Measurements from ENCODE around the gene PRRC2A.
"Not testable (repeated sequence)": the region's sequence is repeated elsewhere in the genome, so short reads cannot be mapped to it uniquely, and the experiment has no call there.

PRRC2A gene

GRCh38 chr6:31586008-31586407, 34.5 kb upstream of the PRRC2A start, which contains the start of gene LST1:
TSS of gene LST1 (plus strand) at chr6:31586277. CDS start at chr6:31587300, 1,023 bp downstream.
- DNase-seq = peak; percentile 99

DNA sequence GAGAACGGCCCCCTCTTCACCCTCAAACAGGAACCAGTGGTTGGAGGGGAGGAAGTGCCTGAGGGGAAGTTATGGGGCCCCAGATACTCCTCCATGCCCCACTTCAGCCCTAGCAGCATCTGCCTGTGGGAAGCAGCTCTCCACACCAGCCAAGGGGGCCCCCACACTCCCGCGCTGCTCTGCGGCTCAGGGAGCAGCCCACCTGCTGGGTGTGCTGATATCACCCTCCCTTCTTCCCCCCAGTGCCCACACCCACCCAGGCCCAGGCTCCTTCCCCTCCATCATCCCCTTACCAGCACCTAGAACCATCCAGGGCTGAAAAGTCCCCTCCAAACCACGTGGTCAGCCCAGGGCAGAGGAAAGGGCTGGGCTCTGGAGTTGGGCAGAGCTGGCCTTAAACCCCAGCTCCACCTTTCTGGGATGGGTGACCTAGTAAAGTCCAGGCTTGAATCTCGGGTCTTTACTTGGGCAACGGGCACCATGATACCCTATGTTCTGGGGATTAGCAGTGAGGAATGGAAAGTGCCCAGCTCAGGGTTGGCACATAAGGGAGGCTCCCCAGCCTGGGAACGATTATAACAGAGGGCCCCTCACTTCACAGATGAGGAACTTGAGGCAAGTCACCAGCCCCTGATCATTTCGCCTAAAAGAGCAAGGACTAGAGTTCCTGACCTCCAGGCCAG, 33.8 kb upstream of the PRRC2A start:
- DNase-seq = peak; percentile 97

DNA sequence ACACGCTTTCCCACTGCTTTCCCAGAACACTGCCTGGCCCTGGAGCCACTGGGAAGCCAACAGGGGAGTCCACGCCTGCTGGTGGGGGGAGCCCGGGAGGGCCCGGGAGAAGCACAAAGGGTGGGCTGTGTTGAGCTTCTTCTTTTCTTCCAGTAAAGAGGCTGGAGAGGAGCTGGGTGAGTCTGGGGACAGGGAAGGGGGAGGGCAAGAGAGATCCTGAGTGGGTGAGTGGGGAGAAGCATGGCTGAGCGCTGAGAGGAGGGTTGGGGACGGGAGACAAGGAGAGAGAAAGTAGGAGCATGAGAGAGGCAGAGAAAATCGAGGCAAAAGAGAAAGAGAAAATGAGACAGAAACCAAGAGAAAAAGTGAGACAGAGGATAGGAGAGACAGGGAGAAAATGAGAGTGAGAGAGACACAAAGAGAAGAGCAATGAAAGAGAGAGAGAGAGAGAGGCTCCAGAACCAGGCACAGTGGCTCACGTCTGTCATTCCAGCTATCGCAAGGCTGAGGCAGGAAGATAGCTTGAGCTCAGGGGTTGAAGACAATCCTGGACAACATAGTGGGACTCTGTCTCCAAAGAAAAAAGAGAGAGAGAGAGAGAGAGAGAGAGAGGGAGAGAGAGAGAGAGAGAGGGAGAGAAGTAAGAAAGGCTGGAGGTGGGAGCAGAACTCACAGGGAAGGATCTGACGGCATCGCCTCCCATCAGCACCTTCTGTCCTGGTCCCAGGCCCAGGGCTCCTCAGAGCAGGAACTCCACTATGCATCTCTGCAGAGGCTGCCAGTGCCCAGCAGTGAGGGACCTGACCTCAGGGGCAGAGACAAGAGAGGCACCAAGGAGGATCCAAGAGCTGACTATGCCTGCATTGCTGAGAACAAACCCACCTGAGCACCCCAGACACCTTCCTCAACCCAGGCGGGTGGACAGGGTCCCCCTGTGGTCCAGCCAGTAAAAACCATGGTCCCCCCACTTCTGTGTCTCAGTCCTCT, 32.4 kb upstream of the PRRC2A start:
- DNase-seq = no peak

DNA sequence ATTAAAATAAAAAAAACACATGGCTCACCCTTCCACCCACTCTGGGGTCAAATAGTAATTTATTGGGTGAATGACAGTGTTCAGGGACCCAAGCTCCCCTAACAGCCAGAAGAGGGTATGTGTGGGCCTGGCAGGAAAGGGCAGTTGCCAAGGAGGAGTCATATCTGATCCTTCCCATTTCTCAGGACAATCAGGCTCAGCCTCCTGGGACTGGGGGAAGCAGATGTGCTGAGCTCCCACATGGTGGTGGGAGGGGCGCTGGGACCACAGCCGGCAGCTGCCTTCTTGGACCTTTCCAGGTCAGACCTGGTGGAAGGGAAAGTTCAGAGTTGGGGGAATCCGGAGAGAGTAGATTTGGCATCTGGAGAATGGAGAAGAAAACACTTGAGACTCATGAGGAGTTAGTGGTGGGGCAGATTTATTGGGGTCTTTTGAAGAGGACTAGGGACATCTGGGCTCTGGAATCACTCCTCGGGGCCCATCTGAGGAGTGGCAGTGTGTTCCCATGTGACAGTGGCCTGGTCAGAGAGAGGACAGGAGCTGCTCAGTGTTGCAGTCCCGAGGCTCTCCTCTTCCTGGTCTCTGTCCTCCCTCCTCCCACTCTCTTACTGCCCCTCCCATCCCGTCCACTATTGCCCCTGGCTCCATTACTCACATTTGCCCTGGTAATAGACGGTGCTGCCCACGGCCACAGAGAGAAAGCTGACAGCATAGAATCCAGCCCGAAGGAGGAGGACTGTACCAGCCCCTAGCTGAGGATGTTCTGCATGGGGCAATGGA, 31.5 kb upstream of the PRRC2A start:
- DNase-seq = no peak

- not testable (repeated sequence) for DNase-seq
Observed at GRCh38 chr6:31590691-31591090, 29.8 kb upstream of the PRRC2A start.

GRCh38 chr6:31592396-31592771, 28.1 kb upstream of the PRRC2A start:
- no peak for DNase-seq

GRCh38 chr6:31597006-31597405, 23.5 kb upstream of the PRRC2A start:
- peak; percentile 86 to 88 for DNase-seq

DNA sequence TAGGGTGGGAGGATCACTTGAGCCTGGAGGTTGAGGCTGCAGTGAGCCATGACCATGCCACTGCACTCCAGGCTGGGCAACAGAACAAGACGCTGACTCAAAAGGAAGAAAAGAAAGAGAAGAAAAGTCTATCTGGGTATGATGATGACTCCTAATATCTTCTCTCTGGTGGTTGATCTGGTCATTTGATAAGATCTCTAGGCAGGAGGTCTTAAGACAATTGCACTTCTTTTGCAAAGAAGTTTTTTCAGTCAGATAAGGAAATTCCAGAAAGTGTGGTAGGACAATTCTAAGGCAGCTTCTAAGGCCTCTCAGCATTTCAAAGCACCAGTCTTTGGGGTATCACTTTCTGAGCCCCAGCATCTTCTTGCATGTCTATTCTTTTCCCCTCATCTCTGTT, 13.2 kb upstream of the PRRC2A start:
- no peak for DNase-seq

DNA sequence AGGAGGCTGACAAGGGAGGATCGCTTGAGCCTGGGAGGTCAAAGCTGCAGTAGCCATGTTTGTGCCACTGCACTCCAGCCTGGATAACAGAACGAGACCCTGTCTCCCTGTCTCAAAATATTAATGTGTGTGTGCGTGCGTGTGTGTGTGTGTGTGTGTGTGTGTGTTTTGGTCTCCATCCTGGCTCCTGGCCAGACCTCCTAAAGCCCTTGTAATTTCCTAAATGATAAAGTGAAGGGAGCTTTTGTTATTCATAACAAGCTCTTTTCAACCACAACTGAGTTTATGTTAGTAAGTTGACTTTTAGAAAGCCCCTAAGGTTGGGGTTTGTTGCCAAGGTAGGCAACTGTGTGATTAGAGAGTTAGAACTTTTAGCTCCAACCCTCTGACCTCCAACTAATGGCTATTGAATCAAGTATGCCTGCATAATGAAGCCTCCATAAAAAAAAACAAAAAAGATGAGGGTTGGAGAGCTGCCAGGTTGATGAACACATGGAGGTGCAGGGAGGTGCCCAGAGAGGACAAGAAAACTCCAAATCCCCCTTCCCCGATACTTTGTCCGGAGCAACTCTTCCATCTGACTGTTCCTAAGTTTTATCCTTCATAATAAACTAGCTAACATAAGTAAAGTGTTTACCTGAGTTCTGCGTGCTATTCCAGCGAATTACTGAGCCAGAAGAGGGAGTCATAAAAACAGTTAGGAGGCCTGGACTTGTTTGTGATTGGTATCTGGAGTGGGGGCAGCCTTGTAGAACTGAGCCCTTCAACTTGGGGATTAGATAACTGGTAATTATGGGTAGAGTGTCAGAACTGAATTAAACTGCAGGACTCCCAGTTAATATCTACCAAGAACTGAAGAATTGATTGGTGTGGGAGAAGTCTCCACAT, 10.8 kb upstream of the PRRC2A start:
- DNase-seq = no peak

DNA sequence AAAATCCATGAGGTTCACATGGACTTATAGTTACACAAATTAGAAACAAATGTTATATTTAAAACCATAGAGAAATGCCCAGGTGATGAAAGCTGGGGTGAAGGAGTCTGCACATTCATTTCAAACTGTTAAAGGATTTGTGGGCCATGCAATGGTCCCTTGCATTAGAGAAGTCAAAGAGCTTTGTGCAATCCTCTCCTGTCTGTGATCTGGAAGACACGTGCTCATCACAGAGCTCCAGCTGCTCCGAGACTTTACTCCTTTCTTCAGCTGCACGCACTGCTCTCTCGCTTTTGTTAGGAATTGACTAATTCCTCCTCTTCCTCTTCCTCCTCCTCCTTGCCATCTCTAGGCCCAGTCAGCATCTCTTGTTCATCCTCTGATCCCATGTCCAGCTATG, 9.5 kb upstream of the PRRC2A start:
- DNase-seq = no peak

DNA sequence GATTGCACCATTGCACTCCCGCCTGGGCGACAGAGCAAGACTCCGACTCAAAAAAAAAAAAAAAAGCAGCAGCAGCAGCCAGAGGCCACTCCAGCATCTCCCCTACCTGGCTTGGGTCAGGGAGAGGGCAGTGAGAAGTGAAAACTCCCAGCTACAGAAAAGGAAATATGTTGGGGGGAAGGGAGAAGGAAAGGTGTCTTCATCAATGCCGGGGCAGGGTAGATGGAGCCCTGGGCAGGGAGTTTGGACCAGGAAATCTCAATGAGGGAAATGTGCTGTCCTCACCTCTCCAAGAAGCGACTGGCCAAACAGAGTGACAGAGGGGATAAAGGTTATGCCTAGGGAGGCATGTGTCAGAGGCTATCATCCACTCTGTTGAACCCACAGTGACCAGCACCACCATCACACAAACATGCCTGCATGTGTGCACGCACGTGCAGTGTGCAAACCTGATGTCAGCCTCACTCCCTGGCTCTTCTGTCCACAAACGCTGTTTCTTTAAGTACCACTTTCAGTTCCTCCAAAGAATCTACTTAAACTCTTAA, 6.4 kb upstream of the PRRC2A start:
- peak; percentile 23 for DNase-seq

GRCh38 chr6:31614684-31615578, 5.6 kb upstream of the PRRC2A start, which contains the start of gene AIF1:
TSS of gene AIF1 (plus strand) at chr6:31615234. CDS start at chr6:31615330, 96 bp downstream.
- DNase-seq = peak; percentile 39 to 72

GRCh38 chr6:31615748-31616147, 4.8 kb upstream of the PRRC2A start:
- peak; percentile 78 to 82 for DNase-seq

DNA sequence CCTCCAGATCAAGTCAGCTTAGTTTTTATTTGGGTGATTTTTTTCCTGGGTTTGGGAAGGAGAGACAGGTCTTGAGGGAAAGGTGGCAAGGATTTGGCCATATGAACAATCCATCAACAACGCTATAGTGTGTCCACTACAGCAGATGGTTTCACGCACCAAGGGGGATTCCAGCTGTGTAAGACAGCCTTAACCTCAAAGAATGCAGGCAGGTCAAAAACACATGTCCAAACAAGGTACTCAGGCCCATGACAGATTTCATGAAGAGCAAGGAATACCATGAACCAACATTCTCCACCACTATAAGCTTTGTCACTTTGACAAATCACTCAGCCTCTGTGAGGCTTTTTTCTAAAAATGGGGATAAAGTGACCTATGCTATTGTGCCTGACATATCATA, 3.5 kb upstream of the PRRC2A start:
- no peak for DNase-seq

GRCh38 chr6:31619805-31620585, 520 bp upstream of the PRRC2A start:
- DNase-seq = peak; percentile 99 to 100

DNA sequence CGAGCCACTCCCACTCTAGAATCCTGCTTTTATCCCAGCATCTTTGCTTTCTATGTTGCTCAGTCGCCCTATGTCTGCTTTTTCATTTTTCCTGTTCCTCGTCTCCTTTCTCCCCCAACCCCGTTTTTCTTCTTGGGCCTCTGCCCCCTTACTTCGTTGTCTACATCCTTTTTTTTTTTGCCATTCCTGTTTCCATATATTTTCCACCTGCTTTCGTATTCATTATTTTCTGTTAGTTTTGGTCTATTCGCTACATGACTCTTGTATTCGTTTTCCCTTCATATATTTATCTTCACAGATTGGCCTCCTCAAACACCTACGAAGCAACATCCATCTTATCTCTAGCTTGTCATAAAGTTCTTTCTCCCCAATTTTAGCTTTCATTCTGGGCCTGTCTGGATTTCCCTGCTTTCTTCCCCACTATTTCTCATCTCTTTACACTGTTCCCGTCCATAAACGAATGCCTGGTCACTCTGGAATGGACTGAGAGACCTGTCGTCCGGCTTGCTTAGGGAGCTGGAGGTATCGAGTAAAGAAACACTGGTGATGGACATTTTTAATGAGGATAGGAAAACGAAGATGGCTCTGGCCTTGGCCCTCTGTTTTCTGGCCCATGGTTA, 915 bp downstream of the PRRC2A start:
- no peak for DNase-seq

DNA sequence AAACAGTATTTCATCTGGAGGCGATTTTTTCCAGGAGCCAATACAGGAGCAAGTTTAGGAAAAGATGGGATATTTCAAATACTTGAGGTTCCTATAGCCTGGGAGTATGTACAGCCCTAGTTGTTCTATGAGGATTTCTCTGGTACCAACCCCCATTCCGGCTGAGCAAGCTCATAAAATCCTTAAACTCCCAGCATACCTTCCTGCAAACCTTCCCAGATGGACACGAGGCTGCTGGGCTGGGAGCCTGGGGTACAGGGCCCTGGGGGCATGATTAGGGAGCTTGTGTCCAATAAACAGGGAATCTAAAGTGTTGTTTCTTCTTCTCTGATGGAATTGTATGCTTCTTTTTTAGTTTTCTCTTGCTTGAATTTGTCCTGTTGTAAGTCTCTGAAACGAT, 1.5 kb downstream of the PRRC2A start:
- no peak for DNase-seq

GRCh38 chr6:31622684-31623091, 2.2 kb downstream of the PRRC2A start:
- peak; percentile 86 to 91 for DNase-seq

- DNase-seq = no peak
Observed at GRCh38 chr6:31624070-31624469, 3.6 kb downstream of the PRRC2A start.
